GM18519 (cell line): ENCODE results near the gene SLC30A4.
"Not testable (repeated sequence)": the region's sequence is repeated elsewhere in the genome, so short reads cannot be mapped to it uniquely, and the experiment has no call there.

Experiments
- ATAC-seq: cut with Tn5 transposase; IDR thresholded peaks from one replicate; pipeline ENCODE4 v1.9.1; 2021; ENCODE audit warnings: mild to moderate bottlenecking, moderate library complexity; ENCODE audit not compliant: unreplicated experiment, low FRiP score

SLC30A4 gene

DNA sequence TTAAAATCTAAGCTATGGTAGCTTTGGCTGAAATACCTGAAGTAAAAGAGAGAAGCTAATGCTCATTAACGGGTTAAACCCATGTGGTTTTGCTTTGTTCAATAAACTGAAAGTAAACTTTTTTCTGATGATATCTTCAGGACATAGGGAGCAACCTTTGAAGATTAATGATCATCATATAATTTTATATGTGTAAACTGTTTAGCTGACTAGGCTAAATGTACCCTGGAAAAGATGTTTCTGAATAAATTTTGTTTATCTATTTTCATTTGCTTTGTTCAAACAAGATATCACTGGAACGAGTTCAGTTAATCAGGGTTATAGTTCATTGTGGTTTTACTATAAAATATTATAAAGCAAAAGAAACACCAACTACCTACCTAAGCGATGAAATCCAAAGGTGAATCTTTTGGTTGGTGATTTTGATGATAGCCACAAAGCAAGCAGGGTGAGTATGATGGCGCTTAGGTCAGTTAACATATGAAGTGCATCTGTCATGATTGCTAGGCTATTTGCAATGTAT, 11.7 kb downstream of the SLC30A4 start:
- ATAC-seq: no peak

DNA sequence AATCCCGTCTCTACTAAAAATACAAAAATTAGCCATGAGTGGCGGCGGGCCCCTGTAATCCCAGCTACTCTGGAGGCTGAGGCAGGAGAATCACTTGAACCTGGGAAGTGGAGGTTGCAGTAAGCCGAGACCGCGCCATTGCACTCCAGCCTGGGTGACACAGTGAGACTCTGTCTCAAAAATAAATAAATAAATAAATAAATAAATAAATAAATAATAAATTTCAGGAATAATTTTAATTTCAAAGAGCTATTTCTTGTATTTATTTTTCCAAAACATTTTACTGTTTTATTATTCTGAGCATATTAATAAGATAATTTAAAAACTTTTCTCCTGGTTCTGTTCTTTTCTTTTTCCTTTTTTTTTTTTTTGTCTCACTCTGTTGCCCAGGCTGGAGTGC, 15.4 kb downstream of the SLC30A4 start:
- ATAC-seq: not testable (repeated sequence)

DNA sequence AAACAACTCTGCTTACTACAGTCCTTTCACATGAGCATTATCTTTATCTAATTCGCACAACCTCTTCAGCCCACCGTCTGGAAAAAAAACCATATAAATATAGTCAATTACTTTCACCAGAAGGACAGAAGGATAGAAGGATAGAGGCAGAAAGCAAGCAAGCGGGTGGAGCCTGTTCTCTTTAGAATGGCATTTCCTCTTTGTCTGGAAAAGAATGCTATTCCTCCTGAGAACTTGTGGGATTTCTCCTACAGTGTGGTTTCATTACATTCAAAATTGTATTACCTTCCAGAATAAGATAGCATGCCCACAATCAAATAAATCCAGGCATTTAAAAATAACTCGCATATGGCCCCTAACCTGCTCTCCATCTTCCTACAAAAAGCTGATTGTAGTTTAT, 23.1 kb downstream of the SLC30A4 start:
- no peak for ATAC-seq

DNA sequence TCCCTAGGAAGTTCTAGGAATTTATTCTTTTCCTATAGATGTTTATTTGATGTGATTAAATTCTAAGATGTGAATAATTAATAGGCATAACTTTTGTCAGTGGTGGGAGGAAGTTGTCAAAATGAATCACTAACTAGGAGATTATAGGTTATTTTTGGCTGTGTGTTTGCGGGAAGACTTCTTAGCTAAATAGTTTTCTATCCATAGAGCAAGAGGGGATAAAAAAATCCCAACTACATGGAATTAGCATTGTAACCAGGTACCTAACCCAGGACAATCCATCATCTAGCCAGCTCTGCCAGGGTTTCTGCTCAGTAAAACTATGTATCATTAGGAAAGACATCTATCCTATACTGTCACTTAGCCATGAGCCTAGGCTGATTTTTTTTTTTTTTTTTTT, 23.9 kb downstream of the SLC30A4 start:
- ATAC-seq: no peak

DNA sequence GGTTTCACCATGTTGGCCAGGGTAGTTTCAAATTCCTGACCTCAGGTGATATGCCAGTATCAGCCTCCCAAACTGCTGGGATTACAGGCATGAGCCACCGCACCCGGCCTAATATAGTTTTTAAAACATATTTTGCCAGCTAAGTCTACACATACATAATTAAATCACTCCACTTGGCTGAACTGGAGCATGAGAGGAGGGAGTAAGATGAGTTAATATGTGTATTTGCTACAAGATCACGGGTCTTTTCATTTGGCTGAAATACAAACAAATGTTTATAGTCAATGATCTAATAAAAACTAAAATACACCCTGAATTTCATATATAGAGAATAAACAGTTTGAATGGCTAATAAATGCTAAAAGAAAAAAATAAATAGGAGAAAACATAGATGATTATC, 25.3 kb downstream of the SLC30A4 start:
- no peak for ATAC-seq

DNA sequence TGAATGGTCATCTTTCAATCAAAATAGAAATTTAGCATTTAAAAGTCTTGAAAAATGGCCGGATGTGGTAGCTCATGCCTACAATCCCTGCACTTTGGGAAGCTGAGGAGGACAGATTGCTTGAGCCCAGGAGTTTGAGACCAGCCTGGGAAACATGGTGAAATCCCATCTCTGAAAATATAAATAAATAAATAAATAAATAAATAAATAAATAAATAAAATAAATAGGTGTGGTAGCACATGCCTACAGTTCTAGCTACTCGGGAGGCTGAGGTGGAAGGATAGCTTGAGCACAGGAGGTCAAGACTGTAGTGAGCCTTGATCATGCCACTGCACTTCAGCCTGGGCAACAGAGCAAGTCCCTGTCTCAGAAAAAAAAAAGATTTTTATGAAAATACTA, 25.9 kb downstream of the SLC30A4 start:
- no peak for ATAC-seq

DNA sequence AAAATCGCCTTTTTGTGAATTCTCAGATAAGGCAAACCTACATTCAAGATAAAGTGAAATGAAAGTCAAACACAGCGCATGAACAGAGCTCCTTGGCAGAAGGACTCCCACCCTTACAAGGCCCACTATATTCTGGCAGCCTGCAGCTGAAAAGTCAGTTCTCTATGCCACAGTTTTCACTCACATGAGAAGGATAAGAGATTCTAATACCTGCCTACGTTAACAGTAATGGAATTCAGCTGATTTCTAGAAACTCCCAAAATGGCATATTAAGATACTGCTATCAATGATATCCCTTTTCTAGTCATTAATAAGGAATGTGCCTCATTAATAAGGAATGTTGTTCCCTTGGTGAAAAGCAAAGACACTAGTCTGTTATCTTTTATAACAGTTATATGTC, 27.0 kb downstream of the SLC30A4 start:
- no peak for ATAC-seq

DNA sequence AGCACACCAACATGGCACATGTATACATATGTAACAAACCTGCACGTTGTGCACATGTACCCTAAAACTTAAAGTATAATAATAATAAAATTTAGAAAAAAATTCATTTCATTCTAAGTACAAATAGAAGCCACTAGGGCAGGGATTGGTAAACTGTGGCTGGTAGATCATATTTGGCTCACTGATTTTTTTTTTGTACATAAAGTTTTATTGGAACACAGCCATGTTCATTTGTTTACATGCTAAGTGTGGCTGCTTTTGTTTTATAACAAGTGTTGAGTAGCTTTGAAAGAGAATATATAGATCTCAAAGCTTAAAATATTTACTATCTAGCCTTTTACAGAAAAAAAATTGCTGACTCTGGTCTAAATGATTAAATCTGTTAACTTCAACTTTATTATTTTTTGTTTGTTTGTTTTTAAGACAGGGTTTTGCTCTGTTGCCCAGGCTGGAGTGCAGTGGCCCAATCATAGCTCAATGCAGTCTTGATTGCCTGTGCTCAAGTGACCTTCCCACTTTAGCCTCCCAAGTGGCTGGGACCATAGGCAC, 32.8 kb downstream of the SLC30A4 start:
- no peak for ATAC-seq

DNA sequence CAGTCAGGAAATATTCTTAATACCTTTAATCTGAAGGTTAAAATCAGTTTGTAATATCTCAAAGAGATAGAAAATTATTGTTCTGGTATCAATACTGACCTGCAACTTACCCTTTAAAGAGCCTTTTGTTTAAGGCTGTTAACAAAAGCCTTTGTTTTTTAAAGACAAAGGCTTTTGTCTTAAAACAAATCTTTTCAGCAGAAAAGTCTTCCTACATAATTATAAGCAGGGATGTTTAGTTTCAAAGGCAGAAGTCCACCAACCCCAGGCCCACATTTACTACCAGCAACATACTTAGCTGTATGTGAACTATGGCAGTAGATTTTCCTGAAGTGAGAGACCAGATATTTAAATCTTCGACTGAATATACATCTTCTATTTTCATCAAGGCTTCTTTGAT, 36.2 kb downstream of the SLC30A4 start:
- no peak for ATAC-seq

DNA sequence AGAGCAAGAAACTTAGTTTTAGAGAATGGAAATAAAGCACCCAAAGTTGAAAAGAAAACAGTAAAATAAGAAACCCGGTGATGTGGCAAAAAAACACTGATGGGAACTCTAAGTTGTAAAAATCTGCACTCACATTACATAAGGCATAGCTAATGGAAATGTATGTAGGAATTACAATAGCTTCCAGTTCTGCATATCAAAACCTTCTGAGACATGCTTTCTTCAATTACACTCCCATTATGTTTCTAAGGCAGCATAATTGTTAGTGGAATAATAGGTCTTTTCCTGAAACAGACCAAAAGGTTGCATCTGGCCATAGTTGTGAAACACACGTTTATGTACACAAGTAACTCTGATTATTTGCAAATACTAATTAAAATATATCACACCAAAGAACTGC, 41.4 kb downstream of the SLC30A4 start:
- no peak for ATAC-seq

DNA sequence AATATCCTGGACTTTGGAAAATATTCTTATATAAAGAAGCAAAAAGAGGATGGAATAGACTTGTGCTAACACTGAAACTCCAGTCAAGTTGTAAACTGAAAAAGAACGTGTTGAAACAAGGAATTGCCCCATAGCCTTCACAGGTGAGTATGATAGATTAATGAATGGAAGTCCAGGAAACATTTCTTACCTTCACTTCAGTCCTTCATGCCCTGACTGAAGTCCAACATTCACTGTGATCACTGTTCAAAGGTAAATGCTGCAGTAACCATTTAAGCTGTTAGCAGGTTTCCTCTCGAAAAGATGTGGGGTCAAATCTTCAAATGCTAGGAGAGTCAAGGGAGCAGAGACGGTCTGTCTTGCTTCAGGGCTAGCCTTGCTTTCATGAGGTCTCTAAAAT, 46.1 kb downstream of the SLC30A4 start:
- no peak for ATAC-seq

DNA sequence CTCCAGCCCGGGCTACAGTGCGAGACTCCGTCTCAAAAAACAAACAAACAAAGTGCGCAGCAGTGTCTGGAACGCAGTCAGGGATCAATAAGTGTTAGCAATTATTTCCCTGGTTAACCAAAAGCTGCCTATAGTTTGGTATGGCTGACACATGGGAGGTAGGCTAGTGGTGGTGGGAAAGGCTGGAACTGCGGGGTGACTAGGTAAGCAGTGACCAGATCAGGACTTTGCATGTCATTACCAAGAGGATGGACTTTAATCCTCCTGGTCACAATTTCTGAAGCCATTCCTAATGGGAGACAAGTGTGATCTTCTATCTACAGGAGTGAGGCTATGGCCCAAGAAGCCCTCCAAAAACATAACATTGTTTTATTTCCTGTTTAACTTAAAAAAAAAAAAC, 47.8 kb downstream of the SLC30A4 start:
- no peak for ATAC-seq

DNA sequence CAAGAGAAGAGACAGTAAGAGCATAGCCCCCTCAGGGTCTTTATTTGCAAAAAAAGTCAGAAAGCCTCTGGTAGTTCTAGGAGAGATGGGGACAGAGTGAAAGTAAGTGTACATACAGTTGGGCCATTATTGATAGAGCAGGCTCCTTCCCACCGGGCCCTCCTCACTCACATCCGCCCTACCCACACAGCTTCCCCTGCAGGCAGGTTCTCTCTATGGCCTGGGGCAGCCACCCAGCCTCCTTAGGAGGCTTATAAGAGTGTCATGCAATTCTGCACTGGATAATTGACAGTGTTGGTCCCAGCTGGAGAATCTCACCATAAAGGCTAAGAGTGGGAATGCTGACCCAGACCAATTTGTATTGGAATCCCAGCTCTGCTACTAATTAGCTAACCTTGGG, 49.5 kb downstream of the SLC30A4 start:
- no peak for ATAC-seq

DNA sequence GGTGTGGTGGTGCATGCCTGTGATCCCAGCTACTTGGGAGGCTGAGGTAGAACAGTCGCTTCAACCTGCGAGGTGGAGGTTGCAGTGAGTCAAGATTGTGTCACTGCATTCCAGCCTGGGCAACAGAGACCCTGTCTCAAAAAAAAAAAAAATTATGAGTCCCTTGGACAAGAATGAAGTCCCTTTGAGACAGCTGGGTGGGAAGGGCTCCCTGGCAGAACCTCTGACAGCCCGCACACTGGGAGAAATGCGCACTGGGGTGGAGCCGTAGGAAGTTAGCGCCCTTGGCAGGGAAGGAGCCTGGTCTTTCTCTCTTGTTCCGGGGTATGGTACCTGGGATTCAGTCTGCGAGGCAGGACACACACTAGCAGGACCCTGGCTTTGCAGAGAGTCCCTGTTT, 51.4 kb downstream of the SLC30A4 start:
- no peak for ATAC-seq

DNA sequence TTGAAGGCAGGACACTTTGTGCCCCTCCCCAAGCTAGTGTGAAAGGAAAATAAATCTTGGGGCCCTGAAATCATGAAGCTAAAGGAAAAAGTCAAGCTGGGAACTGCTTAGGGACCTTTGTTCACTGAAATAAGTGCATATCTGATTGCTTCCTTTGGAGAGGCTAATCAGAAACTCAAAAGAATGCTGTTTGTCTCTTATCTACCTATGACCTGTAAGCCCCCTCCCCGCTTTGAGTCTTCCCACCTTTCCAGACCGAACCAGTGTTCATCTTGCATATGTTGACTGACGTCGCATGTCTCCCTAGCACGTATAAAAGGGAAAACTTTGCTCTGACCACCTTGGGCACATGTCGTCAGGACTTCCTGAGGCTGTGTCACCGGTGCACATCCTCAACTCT, 53.1 kb downstream of the SLC30A4 start:
- ATAC-seq: no peak

DNA sequence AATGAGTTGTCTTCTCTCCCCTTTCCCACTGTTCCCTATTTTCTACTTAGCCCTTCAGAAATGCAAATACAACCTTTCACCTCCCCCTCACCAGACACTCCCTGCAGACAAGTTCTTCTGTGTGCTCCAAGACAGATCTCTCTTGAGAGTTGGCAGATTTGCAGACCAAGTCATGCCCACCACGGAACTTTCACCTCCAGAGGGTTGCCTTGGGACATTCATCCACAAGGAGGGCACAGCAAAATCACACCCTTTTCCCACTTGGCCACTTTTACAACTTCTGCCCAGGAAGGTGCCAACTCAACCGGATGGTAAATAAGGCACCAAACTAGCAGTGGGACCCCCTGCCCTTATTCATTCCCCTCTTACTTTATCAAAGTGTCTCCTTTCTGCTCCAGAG, 53.5 kb downstream of the SLC30A4 start:
- ATAC-seq: no peak

DNA sequence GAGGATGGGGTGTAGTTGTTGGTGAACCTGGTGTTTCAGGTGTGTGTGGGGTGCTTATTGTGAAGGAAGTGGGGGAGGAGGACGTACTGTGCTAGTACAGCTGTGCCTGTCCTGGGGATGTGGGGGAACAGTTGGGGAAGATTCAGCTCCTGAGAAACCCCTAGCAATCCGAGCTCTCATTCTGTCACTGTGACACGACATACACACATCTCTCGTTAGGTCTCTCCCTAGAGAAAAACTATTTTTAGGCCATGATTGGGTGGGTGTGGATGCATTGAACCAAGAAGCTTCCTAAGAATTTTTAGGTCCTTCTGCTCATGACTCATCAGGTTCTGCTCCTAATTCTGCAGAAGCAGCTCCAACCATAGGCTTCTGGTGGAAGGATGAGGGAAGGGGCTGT, 54.3 kb downstream of the SLC30A4 start:
- ATAC-seq: no peak

DNA sequence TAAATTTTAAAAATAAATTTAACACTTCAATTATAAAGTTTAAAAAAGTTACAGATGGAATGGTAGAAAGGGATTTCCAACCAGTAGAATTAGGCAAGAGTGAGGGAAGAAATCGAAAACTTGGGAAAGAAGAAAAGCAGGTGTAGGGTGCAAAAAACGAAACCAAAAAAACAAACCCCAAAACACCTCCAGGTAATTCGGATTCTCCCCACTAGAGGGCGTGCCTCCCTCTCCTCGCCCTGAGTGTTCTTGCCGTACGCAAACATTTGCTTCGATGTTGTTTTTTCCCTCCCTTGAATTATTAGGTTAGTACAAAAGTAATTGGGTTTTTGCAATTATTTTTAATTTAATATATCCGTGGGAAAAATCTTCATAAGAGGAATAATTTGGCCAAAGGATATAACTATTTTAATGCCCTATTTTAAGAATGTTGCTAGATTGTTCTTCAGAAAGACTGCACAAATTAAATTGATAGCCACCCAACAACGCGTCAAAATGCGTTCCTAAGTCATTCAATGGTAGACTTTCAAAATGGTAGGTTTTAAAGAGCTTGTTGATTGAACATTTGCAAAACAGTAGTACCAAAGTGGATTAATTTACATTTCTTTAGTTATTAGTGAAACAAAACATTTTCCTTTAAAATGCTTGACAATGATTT, 63.7 kb downstream of the SLC30A4 start:
- no peak for ATAC-seq

DNA sequence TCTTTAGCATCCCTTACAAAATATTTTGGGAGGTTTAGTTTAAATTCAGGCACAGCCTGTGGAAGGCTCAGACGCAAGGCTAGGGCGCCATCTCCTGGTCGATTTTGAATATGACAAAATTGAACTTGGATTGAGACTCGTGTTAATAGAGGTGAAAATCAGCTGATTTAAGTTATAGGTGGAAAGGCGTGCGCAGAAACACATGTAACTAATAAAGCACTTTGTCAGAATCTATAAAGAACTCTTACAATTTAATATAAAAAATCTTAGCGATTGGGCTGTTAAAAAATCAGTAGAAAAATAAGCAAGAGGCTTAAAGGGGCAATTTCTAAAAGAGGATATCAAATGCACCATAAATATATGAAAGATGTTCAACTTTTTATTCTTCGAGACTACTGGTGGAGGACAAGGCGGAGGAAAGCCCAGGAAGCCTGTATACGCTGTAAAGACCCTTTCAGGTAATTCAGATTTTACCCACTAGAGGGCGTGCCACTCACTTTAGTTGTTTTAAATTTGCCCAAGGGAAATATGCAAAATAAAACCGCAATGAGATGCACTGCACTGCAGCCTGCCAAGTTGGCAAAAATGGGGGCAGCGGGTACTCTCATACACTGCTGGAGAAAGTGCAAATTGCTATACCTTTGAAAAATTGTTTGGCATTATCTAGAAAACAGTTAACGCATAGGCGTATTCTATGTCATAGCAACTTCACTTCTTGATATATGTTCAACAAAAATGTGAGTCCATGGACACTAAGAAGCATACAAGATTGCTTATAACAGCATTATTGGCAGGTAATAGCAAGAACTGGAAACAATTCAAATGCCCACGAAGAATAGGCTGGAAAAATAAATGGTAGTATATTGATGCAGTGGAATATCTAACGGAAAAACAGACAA, 64.7 kb downstream of the SLC30A4 start:
- no peak for ATAC-seq

DNA sequence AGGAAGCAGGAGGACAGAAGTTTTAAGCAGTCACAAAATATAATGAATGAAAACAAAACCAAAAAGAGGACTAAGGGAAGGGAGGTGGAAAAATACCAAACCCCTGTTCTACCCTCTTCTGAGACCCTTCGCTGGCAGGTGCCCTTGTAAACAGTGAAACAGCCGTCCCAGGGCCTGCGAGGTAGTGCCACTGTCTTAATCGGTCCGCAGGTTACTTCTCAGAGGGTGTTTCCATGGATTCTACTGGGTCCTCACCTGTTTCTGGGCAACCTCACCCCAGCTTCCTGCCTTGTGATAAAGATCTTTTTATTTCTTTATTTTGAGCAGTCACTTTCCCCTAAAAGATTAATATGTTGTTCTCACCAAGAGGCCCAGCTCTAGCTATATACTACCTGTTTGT, 65.3 kb downstream of the SLC30A4 start:
- no peak for ATAC-seq

DNA sequence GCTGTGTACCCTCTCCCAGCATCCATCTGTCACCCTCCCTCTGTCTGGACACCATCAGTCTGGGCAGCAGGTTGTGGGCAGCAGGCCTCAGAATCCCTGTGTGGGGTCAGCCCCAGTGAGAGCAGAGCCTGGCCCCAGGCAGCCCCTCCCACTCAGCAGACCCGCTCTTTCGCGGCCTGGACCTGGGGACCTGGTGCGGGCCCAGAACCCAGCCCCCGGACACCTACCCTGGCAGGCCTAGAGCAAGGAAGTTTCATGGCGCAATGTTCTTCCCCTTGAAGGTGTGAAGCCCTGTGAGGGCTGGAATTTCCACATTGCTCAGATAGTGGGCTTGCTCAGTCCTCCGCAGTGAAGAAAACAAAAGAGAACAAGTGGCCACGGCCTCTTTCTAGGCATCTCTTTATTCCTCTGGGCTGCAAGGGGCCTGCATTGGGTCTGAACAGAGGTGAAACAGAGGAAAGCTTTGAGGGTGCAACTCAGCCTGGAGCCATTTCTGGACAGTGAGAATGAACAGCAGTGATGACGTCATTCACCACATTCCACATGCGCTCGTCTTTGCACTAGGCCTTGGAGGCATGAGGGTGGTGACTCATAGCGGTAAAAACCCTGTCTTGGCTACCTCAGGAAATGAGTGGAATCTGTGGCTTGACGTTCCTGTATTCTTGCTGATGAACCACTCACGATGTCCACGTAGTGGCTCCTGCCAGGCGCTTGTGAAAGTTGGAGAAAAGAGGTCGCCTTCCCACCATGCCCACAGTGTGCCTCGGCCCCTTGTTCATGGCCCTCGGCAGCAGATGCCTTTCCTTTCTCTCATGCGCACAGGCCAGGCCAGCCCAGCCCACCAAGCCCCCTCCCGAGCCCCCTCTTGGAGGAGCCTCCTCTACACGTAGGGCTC, 66.1 kb downstream of the SLC30A4 start:
- no peak for ATAC-seq
